SIG-M5 (cell line): Measurements from ENCODE around the gene USP53.
"Not testable (repeated sequence)": the region's sequence is repeated elsewhere in the genome, so short reads cannot be mapped to it uniquely, and the experiment has no call there.

Experiments
- DNase-seq: peaks from one replicate; lab custom pipeline; 2025; lab: John Stamatoyannopoulos, UW

The USP53 gene

GRCh38 chr4:119228406-119228805 lies 15.9 kb downstream of the USP53 start:
- DNase-seq, result no peak

DNA sequence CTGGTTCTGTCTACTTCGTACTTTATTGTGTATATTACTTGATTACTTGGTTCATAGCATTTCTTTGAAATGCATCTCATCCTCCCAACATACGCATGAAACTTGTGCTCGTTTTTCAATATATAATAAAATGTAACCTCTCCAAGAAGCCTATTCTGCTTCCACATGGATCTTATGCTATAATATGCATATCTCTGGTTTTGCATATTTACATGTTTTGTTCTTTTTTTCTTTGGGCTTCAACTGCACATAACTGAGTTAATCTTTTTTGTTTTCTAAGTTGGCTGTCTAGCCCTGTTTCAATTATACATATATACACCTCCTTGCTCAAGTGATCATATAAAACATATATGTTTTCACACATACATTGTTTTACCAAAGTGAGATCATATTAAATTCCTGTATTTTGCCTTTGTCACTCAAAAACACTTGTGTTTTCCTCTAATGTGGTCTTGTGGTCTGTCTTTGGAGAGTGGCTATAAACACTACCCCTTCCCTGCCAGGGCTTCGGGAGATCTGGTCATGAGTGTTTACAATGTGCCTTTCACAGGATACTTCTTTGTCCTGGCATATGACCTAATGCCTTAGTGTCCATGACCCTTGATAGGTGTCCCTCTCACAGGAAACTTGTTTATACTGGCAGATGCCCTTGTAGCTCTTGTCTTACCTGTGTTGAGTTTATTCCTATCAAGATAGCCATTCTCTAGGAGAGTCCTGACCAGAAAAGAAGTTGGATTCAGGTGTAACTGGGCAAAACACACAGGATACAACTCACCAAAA lies 17.6 kb downstream of the USP53 start:
- DNase-seq, result no peak

- no peak for DNase-seq
These were observed 19.0 kb downstream of the USP53 start for GRCh38 chr4:119231491-119231890.

DNA sequence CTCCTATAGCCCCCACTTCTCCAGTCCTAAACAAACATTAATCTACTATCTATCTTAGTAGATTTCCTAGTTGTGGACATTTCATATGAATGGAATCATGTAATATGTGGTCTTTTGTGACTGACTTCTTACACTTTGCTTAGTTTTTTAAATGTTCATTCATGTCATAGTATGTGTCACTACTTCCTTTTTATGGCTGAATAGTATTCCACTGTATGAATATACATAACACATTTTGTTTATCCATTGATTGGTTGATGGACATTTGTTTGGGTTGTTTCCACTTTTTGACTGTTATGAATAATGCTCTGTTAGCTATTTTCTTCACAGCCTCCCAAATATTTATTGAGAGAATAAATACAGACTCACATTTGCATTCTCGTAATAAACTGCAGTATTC lies 19.8 kb downstream of the USP53 start:
- no peak for DNase-seq

- DNase-seq, result no peak
These were observed 20.7 kb downstream of the USP53 start for GRCh38 chr4:119233191-119233590.

DNA sequence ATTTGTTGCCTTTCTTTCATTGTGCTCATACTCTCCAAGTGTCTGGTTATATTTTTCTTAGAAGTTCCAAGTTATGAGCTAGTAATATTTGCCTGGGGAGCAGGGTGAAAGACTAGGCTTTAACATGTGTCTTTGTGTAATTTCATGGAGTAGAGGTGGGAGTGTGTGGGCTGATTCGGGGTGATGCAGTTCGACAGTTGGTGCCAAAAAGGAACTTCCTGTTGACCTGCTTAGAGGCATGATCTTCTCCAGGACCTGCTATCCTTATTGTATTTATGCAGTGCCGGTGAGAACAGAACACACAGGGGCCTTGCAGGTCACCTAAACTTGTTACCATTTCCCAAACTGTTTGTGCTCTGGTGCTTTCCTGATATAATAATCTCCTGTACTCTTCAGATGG lies 21.2 kb downstream of the USP53 start:
- no peak for DNase-seq

GRCh38 chr4:119237201-119237600 lies 24.7 kb downstream of the USP53 start:
- DNase-seq, result no peak

DNA sequence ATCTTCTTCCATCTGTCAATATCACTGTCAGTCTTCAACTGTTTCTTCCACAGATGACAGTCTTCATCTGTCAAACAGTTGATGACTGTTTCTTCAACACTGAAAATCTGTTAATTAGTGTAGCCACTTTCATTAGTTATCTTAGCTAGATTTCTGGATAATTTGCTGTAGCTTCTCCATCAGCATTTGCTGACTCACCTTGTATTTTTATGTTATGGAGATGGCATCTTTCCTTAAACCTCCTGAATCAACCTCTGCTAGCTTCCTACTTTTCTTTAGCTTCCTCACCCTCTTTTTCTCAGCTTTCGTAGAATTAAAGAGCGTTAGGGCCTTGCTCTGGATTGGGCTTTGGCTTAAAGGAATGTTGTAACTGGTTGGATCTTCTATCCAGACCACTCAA lies 25.1 kb downstream of the USP53 start:
- no peak for DNase-seq

DNA sequence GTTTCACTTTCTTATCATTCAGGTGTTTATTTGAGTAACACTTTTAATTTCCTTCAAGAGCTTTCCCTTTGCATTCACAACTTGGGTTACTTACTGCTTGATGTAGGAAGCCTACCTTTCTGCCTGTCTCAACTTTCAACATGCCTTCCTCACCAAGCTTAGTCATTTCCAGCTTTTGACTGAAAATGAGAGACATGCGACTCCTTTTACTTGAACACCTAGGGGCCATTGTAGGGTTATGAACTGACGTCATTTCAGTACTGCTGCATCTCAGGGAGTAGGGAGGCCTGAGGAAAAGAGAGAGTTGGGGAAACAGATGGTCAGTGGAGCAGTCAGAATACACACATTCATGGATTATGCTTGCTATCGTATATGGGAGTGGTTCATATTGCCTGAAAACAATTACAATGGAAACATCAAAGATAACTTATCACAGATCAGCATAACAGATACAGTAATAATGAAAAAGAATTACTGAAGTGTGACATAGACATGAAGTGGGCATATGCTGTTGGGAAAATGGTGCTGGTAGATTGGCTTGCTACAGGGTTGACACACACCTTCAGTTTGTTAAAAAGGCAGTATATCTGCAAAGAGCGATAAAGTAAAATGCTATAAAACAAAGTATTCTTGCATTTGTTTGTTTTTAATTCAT lies 25.7 kb downstream of the USP53 start:
- DNase-seq, result no peak

GRCh38 chr4:119240128-119240527 lies 27.6 kb downstream of the USP53 start:
- DNase-seq, result no peak

GRCh38 chr4:119240568-119240967 lies 28.1 kb downstream of the USP53 start:
- DNase-seq, result no peak

GRCh38 chr4:119242417-119242816 lies 29.9 kb downstream of the USP53 start:
- no peak for DNase-seq

- no peak for DNase-seq
These were observed 31.4 kb downstream of the USP53 start for GRCh38 chr4:119243868-119244267.

- no peak for DNase-seq
These were observed 31.8 kb downstream of the USP53 start for GRCh38 chr4:119244344-119244743.

DNA sequence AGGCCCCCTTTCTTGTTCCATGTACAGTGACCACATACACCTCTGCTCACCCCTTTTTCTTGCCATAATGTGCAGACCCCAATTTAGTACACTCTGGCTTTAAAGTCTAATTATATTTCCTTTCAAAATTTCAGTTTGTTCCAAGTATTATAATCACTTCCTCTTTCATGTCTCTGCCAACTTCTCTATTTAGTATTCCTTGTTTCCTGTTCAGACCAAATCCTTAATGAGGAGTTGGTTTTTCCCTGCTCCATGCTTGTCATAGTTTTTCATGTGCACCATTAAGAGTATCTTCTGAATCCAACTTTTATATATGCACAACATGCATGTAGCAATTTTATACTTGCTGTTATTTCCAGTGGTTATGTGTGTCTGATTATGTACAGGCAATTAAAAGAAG lies 32.3 kb downstream of the USP53 start:
- DNase-seq, result peak; percentile 3

- DNase-seq, result no peak
These were observed 33.7 kb downstream of the USP53 start for GRCh38 chr4:119246177-119246733.

- not testable (repeated sequence) for DNase-seq
These were observed 38.5 kb downstream of the USP53 start for GRCh38 chr4:119251037-119251436.

DNA sequence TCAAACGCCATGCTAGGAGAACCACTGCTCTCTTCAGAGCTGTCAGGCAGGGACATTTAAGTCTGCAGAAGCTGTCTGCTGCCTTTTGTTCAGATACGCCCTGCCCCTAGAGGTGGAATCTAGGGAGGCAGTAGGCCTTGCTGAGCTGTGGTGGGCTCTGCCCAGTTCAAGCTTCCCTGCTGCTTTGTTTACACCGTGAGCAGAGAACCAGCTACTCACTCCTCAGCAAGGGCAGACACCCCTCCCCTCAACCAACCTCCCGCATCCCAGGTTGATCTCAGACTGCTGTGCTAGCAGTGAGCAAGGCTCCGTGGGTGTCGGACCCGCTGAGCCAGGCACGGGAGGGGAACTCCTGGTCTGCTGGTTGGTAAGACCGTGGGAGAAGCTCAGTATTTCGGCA lies 42.7 kb downstream of the USP53 start:
- not testable (repeated sequence) for DNase-seq

DNA sequence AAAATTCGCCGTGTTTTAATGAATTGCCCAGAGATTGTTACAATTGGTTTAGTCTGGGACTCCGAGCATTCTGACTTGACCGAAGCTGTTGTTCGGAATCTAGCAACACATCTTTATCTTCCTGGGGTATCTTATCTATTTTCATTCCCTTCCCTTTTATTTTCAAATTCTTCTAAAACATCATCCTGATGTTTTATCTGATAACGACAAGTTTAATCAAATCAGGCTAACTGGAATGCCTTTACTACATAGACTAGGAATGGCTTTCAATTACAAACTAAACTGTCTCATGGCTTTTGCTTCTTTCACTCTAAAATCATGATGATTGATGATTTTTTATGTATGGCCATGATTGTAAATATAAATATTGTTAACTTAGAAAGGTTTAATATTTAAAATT lies 48.0 kb downstream of the USP53 start:
- DNase-seq, result no peak

DNA sequence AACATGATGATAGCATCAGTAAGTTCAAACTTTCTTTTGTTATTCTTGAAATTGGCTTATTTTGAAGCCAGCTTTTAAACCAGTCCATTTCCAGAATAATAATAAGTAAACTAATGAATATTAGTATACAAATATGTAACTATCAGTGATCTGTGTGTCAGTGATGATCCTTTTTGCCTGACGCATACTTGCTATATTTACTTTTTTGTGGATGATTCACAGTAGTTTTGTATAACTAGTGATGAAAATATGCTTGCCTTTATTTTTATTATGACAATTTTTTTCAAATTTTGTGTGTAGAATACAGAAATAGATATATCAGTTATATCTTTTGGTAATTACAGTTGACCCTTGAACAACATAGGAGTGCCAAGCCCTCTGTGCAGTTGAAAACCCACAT lies 49.5 kb downstream of the USP53 start:
- DNase-seq, result no peak

GRCh38 chr4:119264743-119265142 lies 52.2 kb downstream of the USP53 start:
- no peak for DNase-seq

DNA sequence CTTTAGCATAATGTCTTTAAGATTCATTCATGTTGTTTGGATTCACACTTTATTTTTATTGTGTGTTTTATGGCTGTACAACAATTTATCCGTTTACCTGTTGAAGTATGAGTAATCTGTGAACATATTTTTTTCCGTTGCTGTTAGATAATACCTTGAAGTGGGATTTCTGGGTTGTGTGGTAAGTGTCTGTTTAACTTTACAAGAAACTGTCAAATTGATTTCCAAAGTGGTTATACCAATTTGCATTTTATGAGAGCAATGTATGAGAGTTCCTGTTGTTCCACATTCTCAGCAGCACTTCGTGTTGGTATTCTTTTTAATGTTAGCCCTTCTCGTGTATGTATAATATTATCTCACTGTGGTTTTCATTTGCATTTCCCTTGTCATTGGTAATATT lies 53.6 kb downstream of the USP53 start:
- DNase-seq, result no peak

GRCh38 chr4:119268466-119268865 lies 56.0 kb downstream of the USP53 start:
- no peak for DNase-seq
